ENCODE data around the gene KDM4C. TPM values are rescaled to one million over a fixed set of nuclear protein-coding genes. Genes with fewer than 3 reads are reported as not detected.

Gene KDM4C
- total RNA-seq, 1 donor from 2014 or later: 11.1 TPM

- Histone ChIP-seq H3K4me1 (no peaks in the 10 kb centered on the region), H3K27ac (no peak overlapping the region), H3F3A (ENCODE audit: low read depth) (no peaks in the 10 kb centered on the region), H2AFZ (replicated peaks) (no peak overlapping the region), H3K4me2 (no peak overlapping the region), H3K36me3 (no peaks in the 10 kb centered on the region), H4K20me1 (ENCODE audit: low read depth) (no peaks in the 10 kb centered on the region), H3K79me2 (ENCODE audit: low read depth) (no peaks in the 10 kb centered on the region), H3K4me3 (no peak overlapping the region), H3K9ac (no peak overlapping the region), H3K27me3 (no peaks in the 10 kb centered on the region), H3K9me3 (ENCODE audit: low read depth) (no peaks in the 10 kb centered on the region)
- Mint-ChIP-seq H3K4me3 (no peak overlapping the region), H3K4me1 (peaks cover 4% of the 10 kb centered on the region), H3K27me3 (ENCODE audit: insufficient read depth, low read depth) (no peaks in the 10 kb centered on the region), H3K9me3 (no peaks in the 10 kb centered on the region), H3K36me3 (no peaks in the 10 kb centered on the region), H3K27ac (no peak overlapping the region)
- DNase-seq (ENCODE audit: low spot score): no peak
- no peak for TF ChIP-seq EZH2phosphoT487 (IDR thresholded peaks at IDR 0.05)
- TF ChIP-seq CTCF (IDR thresholded peaks at IDR 0.05): no peak
Observed at GRCh38 chr9:7079051-7079450, 321.3 kb downstream of the KDM4C start.

- H3K9me3 ChIP-seq (ENCODE audit: low read depth): no peaks in the 10 kb centered on the region
- H3K4me1 Mint-ChIP-seq: no peaks in the 10 kb centered on the region
- no peaks in the 10 kb centered on the region for H4K20me1 ChIP-seq (ENCODE audit: low read depth)
- TF ChIP-seq CTCF (IDR thresholded peaks at IDR 0.05): no peak
- no peak for TF ChIP-seq EZH2phosphoT487 (IDR thresholded peaks at IDR 0.05)
- TF ChIP-seq EZH2 (IDR thresholded peaks at IDR 0.05): no peak
- H3K4me3 ChIP-seq: no peak overlapping the region
- H3K4me1 ChIP-seq: no peaks in the 10 kb centered on the region
- H3K9me3 Mint-ChIP-seq: no peaks in the 10 kb centered on the region
- no peak overlapping the region for H3K9ac ChIP-seq
- no peak overlapping the region for H3K27ac Mint-ChIP-seq
- H3K4me2 ChIP-seq: no peak overlapping the region
- H3K36me3 ChIP-seq: no peaks in the 10 kb centered on the region
- no peak overlapping the region for H3K4me3 Mint-ChIP-seq
- H3K27me3 ChIP-seq: no peaks in the 10 kb centered on the region
- no peaks in the 10 kb centered on the region for H3K79me2 ChIP-seq (ENCODE audit: low read depth)
- no peak overlapping the region for H3K27ac ChIP-seq
- peaks cover 3% of the 10 kb centered on the region for H3K27me3 Mint-ChIP-seq (ENCODE audit: insufficient read depth, low read depth)
- DNase-seq (ENCODE audit: low spot score): no peak
- H2AFZ ChIP-seq (replicated peaks): no peak overlapping the region
- no peaks in the 10 kb centered on the region for H3K36me3 Mint-ChIP-seq
- H3F3A ChIP-seq (ENCODE audit: low read depth): no peaks in the 10 kb centered on the region
Observed at GRCh38 chr9:7081065-7081600, 323.4 kb downstream of the KDM4C start.

GRCh38 chr9:7083192-7083591, 325.4 kb downstream of the KDM4C start:
- no peak overlapping the region for H3K9ac ChIP-seq
- Mint-ChIP-seq H3K36me3 (peaks cover 3% of the 10 kb centered on the region), H3K4me1 (no peaks in the 10 kb centered on the region), H3K27ac (no peak overlapping the region), H3K4me3 (no peak overlapping the region), H3K9me3 (no peaks in the 10 kb centered on the region), H3K27me3 (ENCODE audit: insufficient read depth, low read depth) (peaks cover 3% of the 10 kb centered on the region)
- no peaks in the 10 kb centered on the region for H3K36me3 ChIP-seq
- DNase-seq (ENCODE audit: low spot score): no peak
- no peaks in the 10 kb centered on the region for H4K20me1 ChIP-seq (ENCODE audit: low read depth)
- TF ChIP-seq EZH2 (IDR thresholded peaks at IDR 0.05) (no peak), EZH2phosphoT487 (IDR thresholded peaks at IDR 0.05) (no peak), CTCF (IDR thresholded peaks at IDR 0.05) (no peak)
- no peak overlapping the region for H3K27ac ChIP-seq
- no peaks in the 10 kb centered on the region for H3K4me1 ChIP-seq
- no peak overlapping the region for H2AFZ ChIP-seq (replicated peaks)
- H3K27me3 ChIP-seq: no peaks in the 10 kb centered on the region
- H3K79me2 ChIP-seq (ENCODE audit: low read depth): no peaks in the 10 kb centered on the region
- H3F3A ChIP-seq (ENCODE audit: low read depth): no peaks in the 10 kb centered on the region
- no peak overlapping the region for H3K4me3 ChIP-seq
- no peaks in the 10 kb centered on the region for H3K9me3 ChIP-seq (ENCODE audit: low read depth)
- H3K4me2 ChIP-seq: no peak overlapping the region

All from neural progenitor cell (in vitro differentiated cells).